Measurements from ENCODE around the gene HIC1.
A peak's percentile ranks its signal among the peaks of the same experiment; 100 is the strongest.

The HIC1 gene

DNA sequence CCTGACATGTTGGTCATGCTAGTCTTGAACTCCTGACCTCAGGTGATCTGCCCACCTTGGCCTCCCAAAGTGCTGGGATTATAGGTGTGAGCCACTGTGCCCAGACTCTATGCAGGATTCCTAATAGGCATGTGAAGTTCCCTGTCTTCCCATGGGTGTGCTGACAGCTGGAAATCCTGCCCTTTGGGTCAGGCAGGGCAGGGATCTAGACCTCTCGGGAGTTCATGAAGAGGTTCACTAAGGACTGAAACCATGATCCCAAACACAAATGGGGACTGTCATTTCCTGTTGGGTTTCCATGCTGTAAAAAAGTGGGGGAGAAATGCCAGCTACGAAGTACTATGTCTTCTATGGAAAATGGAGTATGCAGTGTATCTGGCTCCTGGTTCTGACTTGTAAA lies 52.1 kb downstream of the HIC1 start:
- DNase-seq, result no peak

DNA sequence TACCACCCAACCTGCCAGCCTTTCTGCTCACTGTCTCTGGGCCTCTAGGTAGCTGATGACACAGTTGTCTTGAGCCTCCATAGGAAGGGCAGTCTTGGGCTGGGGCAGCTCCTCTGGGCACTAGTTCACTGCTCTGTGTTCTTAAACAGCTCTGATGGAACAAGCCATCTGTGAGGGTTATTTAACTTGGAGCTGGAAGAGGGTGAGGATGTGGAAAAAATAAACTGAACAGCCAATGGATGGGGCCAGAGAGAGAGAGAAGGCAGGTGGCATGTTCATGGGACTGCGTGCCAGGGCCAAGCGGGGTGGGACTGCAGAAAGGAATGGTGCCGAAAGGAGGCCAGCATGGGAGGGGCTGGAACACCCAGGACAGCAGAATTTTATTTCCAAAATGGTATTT lies 52.6 kb downstream of the HIC1 start:
- peak; percentile 86 to 93 for DNase-seq

DNA sequence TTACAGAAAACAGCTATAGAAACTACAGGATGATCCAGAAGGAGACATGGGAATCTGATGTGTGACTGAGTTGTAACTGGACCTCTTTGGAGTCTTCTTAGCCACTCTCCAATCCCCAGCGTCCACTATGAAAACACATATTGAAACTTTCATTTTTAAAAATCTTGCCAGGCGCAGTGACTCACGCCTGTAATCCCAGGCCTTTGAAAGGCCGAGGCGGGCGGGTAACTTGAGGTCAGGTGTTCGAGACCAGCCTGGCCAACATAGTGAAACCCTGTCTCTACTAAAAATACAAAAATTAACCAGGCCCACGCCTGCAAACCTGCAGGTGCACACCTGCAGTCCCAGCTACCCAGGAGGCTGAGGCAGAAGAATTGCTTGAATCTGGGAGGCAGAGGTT lies 53.3 kb downstream of the HIC1 start:
- DNase-seq, result no peak

DNA sequence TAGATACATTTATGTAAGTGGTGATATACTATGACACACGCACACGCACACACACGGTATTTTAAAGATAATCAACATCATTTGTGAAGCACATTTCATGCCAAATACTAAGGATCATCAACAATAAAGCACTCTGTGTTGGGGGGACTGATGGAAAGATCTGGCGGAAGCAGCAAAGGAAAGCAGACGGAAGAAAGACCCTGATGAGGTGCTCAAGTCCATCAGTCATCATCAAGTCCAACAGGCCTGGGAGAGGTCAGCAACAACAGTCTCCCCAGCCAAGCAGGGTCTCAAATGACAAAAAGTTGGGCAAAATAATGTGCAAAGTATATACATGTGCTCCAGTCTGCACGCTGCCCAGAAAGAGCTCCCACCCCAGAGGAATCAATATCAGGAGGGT lies 55.5 kb downstream of the HIC1 start:
- no peak for DNase-seq

DNA sequence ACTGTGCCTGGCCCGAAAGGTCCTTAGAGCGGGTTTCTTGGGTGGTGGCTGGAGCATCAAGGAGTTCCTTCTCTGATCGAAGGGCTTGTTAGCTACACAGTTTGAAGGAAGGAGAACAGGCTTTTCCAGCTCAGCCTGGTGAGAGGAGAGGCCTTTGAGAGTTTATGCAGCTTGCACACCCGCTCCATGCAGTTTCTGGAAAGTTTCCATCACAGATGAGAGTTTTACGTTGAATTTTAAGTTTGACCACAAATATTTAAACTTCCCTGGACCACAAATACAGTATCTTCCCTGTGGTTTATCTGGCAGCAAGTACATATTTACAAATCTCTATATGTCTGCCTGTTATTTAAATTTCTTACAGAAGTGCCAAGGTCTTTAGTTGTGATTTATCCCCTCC lies 56.8 kb downstream of the HIC1 start:
- no peak for DNase-seq

Data from cerebellar nuclear complex (tissue), 1 donor.